B cell (primary cell): ENCODE measurements around the gene LGI1. TPM values are rescaled to one million over a fixed set of nuclear protein-coding genes. Genes with fewer than 3 reads are reported as not detected.

Source experiments
- ATAC-seq: fragments of 200-7000 bp; cut with Tn5 transposase; one replicate; pipeline ENCODE4 v1.10.0; 2021; ENCODE audit warnings: low read depth, mild to moderate bottlenecking, moderate number of reproducible peaks, moderate library complexity
- CTCF ChIA-PET: fragments of 350-600 bp; sonication (Branson Sonifier 250); formaldehyde crosslinking; loops from one replicate; lab custom pipeline; 2021; ENCODE audit warnings: antibody characterized with exemption, inconsistent platforms; lab: Charles Lee
- POLR2A ChIA-PET: fragments of 350-600 bp; sonication (Branson Sonifier 250); formaldehyde crosslinking; loops from one replicate; lab custom pipeline; 2021; ENCODE audit warnings: antibody characterized with exemption; lab: Charles Lee
- DNase-seq: peaks from one replicate; pipeline ENCODE4 v3.0.0; 2013
- H2AFZ ChIP-seq: 2 replicates; pipeline ENCODE4 v1.6.1; 2012; ENCODE audit warnings: mild to moderate bottlenecking, low read depth, low read length; ENCODE audit not compliant: insufficient read depth, poor library complexity, severe bottlenecking
- H3K27ac ChIP-seq, 2 donors: 1 replicate in 1 of 2; 2 replicates in 1 of 2; pipeline ENCODE4 v1.5.1; 2012 to 2013; ENCODE audit warnings: low read length in 2 of 2, mild to moderate bottlenecking in 2 of 2, moderate library complexity in 1 of 2
- H3K27me3 ChIP-seq, 4 experiments: fragments of 200-600 bp in 1 of 4; sonication (generic) in 1 of 4; replicated peaks in 1 of 4; 1 replicate in 2 of 4; 2 replicates in 2 of 4; pipeline versions ENCODE4 v1.6.1 to v1.7.0; 2013 to 2016; ENCODE audit warnings: low read length in 3 of 4, mild to moderate bottlenecking in 2 of 4, mixed read lengths in 1 of 4, moderate library complexity in 1 of 4; ENCODE audit not compliant: insufficient read depth in 4 of 4, control insufficient read depth in 3 of 4; ENCODE audit errors: control extremely low read depth in 1 of 4
- H3K36me3 ChIP-seq, 2 experiments: replicated peaks in 1 of 2; 1 replicate in 1 of 2; 2 replicates in 1 of 2; pipeline versions ENCODE4 v1.6.1 to v1.7.1; 2013; ENCODE audit warnings: low read length in 1 of 2; ENCODE audit not compliant: insufficient read depth in 2 of 2, control insufficient read depth in 1 of 2; ENCODE audit errors: control extremely low read depth in 1 of 2, extremely low read depth in 1 of 2
- H3K4me1 ChIP-seq, 2 donors: fragments of 200-600 bp in 1 of 2; sonication (generic) in 1 of 2; 1 replicate in 1 of 2; 2 replicates in 1 of 2; pipeline versions ENCODE4 v1.5.1 to v1.6.1; 2013 to 2017; ENCODE audit warnings: low read length in 2 of 2; ENCODE audit not compliant: control insufficient read depth in 2 of 2, insufficient read depth in 2 of 2
- H3K4me2 ChIP-seq: replicated peaks from 2 replicates; pipeline ENCODE3; 2012; ENCODE audit warnings: mild to moderate bottlenecking, low read depth, low read length; ENCODE audit not compliant: poor library complexity, severe bottlenecking
- H3K4me3 ChIP-seq, 5 experiments: fragments of 200-600 bp in 1 of 5; sonication (generic) in 1 of 5; 1 replicate in 3 of 5; 2 replicates in 2 of 5; pipeline versions ENCODE4 v1.5.1 to v1.7.0; 2011 to 2016; ENCODE audit warnings: low read length in 4 of 5, mild to moderate bottlenecking in 4 of 5, low read depth in 2 of 5, control low read depth in 1 of 5, moderate library complexity in 1 of 5; ENCODE audit not compliant: insufficient read depth in 1 of 5; ENCODE audit errors: control extremely low read depth in 1 of 5, extremely low read depth in 1 of 5
- H3K79me2 ChIP-seq: fragments of 200-600 bp; sonication (generic); one replicate; pipeline ENCODE4 v1.6.0; 2016; ENCODE audit warnings: low read length; ENCODE audit not compliant: control insufficient read depth, insufficient read depth
- H3K9ac ChIP-seq: fragments of 200-600 bp; sonication (generic); 2 replicates; pipeline ENCODE4 v1.6.1; 2017; ENCODE audit warnings: mild to moderate bottlenecking, low read length, moderate library complexity
- H3K9me3 ChIP-seq, 3 donors: one replicate each; pipeline versions ENCODE4 v1.6.1 to v1.7.1; 2013; ENCODE audit warnings: low read length in 2 of 3; ENCODE audit not compliant: control insufficient read depth in 2 of 3, insufficient read depth in 1 of 3; ENCODE audit errors: control extremely low read depth in 1 of 3
- H4K20me1 ChIP-seq: 2 replicates; pipeline ENCODE4 v1.6.0; 2012; ENCODE audit warnings: mild to moderate bottlenecking, low read length; ENCODE audit not compliant: insufficient read depth, control insufficient read depth, poor library complexity, severe bottlenecking
- H3K27ac Mint-ChIP-seq: one replicate; pipeline ENCODE4 v1.8.0; 2021; ENCODE audit warnings: mixed read lengths
- H3K27me3 Mint-ChIP-seq: one replicate; pipeline ENCODE4 v1.8.0; 2021; ENCODE audit warnings: mixed read lengths
- H3K4me1 Mint-ChIP-seq: one replicate; pipeline ENCODE4 v1.8.0; 2021; ENCODE audit warnings: mixed read lengths
- H3K4me3 Mint-ChIP-seq: one replicate; pipeline ENCODE4 v1.8.0; 2021; ENCODE audit warnings: mixed read lengths
- H3K9me3 Mint-ChIP-seq: one replicate; pipeline ENCODE4 v1.8.0; 2022; ENCODE audit warnings: mixed read lengths; ENCODE audit not compliant: insufficient read depth
- EZH2 ChIP-seq: IDR thresholded peaks from 2 replicates; pipeline ENCODE4 v1.6.1; 2012; ENCODE audit warnings: borderline replicate concordance, low read depth, mild to moderate bottlenecking, moderate library complexity, low read length; ENCODE audit not compliant: insufficient read depth, poor library complexity, severe bottlenecking
- WGBS: methylation state at CpG from one replicate; pipeline ENCODE4 v1.1.5; 2013; ENCODE audit warnings: missing lambda C conversion rate; ENCODE audit not compliant: insufficient coverage; 5-methylcytosine and 5-hydroxymethylcytosine counted together
- intact Hi-C: fragments of 100-400 bp; cut with micrococcal nuclease; formaldehyde crosslinking; loops from one replicate; pipeline ENCODE4 v1.10.0; 2022
- polyA plus RNA-seq: library from polyadenylated mRNA; depleted of rRNA; stranded (reverse); fragments of >200 nt; gene quantifications from 2 replicates; pipeline ENCODE4 v1.2.3, GENCODE V29; 2012
- total RNA-seq, 2 donors: library from RNA; stranded (reverse); fragments of 120-200 nt in 1 of 2; gene quantifications; 1 replicate in 1 of 2; 2 replicates in 1 of 2; pipeline versions ENCODE4 v1.2.3 to v1.2.4, GENCODE V29; 2013 to 2022
- TF ChIP-seq, protein P1 (sequence below): fragments of 200-600 bp; IDR thresholded peaks from one replicate; pipeline ENCODE4 v1.8.0; 2022; ENCODE audit warnings: antibody characterized with exemption, mild to moderate bottlenecking

LGI1 gene
- total and polyA plus RNA-seq, 2 donors (not counting 1 experiment from before 2014, with no cell fraction given) = not detected

GRCh38 chr10:93753621-93754250, 4.0 kb upstream of the LGI1 start:
- Histone ChIP-seq H3K9me3 (peaks cover 0 to 2% (median 0%) of the 10 kb centered on the region in 3 donors), H3K4me3 (no peak overlapping the region), H3K9ac (no peak overlapping the region), H4K20me1 (no peaks in the 10 kb centered on the region), H3K4me1 (peaks cover 5 to 6% of the 10 kb centered on the region in 2 donors), H3K27ac (no peak overlapping the region), H3K36me3 (no peaks in the 10 kb centered on the region), H3K27me3 (peaks cover 0 to 20% (median 10%) of the 10 kb centered on the region in 4 experiments), H3K4me2 (no peak overlapping the region), H3K79me2 (no peaks in the 10 kb centered on the region), H2AFZ (no peak overlapping the region)
- WGBS = 90% methylated on average over 1 of the region's 3 CpGs
- ChIA-PET POLR2A (no interaction called here), CTCF (no interaction called here)
- no peak overlapping the region for H3K27ac Mint-ChIP-seq
- H3K4me3 Mint-ChIP-seq = no peak overlapping the region
- DNase-seq = no peak
- no peak for ATAC-seq
- no peaks in the 10 kb centered on the region for H3K9me3 Mint-ChIP-seq
- peaks cover 9% of the 10 kb centered on the region for H3K4me1 Mint-ChIP-seq
- no peak for TF ChIP-seq EZH2
- peaks cover 65% of the 10 kb centered on the region for H3K27me3 Mint-ChIP-seq
- intact Hi-C loops = no loop called here

DNA sequence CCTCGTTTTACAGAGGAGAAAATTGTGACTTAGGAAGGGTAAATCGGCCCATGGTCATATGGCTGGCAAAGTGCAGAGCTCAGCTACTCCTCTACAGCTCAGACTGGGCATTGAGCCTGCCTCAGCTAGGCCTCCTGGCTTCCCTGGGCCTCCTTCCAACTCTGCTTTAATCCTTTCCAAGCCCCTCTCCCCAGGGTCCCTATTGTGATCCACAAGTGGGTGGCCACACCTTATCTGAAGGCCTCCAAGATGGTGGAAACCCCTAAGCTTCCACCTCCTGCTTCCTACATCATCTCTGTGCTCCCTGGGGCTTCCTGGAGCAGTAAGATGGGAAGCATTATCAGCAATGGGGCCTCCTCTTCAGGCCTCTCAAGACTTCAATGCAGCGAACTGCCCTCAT, 3.0 kb upstream of the LGI1 start:
- TF ChIP-seq, protein P1, sequence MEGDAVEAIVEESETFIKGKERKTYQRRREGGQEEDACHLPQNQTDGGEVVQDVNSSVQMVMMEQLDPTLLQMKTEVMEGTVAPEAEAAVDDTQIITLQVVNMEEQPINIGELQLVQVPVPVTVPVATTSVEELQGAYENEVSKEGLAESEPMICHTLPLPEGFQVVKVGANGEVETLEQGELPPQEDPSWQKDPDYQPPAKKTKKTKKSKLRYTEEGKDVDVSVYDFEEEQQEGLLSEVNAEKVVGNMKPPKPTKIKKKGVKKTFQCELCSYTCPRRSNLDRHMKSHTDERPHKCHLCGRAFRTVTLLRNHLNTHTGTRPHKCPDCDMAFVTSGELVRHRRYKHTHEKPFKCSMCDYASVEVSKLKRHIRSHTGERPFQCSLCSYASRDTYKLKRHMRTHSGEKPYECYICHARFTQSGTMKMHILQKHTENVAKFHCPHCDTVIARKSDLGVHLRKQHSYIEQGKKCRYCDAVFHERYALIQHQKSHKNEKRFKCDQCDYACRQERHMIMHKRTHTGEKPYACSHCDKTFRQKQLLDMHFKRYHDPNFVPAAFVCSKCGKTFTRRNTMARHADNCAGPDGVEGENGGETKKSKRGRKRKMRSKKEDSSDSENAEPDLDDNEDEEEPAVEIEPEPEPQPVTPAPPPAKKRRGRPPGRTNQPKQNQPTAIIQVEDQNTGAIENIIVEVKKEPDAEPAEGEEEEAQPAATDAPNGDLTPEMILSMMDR = no peak
- TF ChIP-seq EZH2 = no peak
- H3K4me2 ChIP-seq = no peak overlapping the region
- H3K9me3 ChIP-seq = peaks cover 0 to 2% (median 0%) of the 10 kb centered on the region in 3 donors
- H4K20me1 ChIP-seq = no peaks in the 10 kb centered on the region
- Mint-ChIP-seq H3K4me3 (no peak overlapping the region), H3K9me3 (no peaks in the 10 kb centered on the region), H3K27me3 (peaks cover 74% of the 10 kb centered on the region), H3K27ac (no peak overlapping the region), H3K4me1 (peaks cover 9% of the 10 kb centered on the region)
- WGBS = 94% methylated on average over 2 of the region's 3 CpGs
- H3K36me3 ChIP-seq = no peaks in the 10 kb centered on the region
- ATAC-seq (no peak), DNase-seq (no peak)
- CTCF ChIA-PET = no interaction called here
- peaks cover 5 to 6% of the 10 kb centered on the region in 2 donors for H3K4me1 ChIP-seq
- intact Hi-C loops = no loop called here
- POLR2A ChIA-PET = no interaction called here
- H3K27me3 ChIP-seq = peaks cover 0 to 27% (median 17%) of the 10 kb centered on the region in 4 experiments
- H3K79me2 ChIP-seq = no peaks in the 10 kb centered on the region
- H3K27ac ChIP-seq = no peak overlapping the region
- no peak overlapping the region for H3K9ac ChIP-seq
- no peak overlapping the region for H2AFZ ChIP-seq
- H3K4me3 ChIP-seq = no peak overlapping the region
